NCI-H1048 (cell line): Measurements from ENCODE around the gene TMEM203.
A peak's percentile ranks its signal among the peaks of the same experiment; 100 is the strongest.

Source experiments
- DNase-seq: peaks from one replicate; lab custom pipeline; 2025; lab: John Stamatoyannopoulos, UW

Gene TMEM203

DNA sequence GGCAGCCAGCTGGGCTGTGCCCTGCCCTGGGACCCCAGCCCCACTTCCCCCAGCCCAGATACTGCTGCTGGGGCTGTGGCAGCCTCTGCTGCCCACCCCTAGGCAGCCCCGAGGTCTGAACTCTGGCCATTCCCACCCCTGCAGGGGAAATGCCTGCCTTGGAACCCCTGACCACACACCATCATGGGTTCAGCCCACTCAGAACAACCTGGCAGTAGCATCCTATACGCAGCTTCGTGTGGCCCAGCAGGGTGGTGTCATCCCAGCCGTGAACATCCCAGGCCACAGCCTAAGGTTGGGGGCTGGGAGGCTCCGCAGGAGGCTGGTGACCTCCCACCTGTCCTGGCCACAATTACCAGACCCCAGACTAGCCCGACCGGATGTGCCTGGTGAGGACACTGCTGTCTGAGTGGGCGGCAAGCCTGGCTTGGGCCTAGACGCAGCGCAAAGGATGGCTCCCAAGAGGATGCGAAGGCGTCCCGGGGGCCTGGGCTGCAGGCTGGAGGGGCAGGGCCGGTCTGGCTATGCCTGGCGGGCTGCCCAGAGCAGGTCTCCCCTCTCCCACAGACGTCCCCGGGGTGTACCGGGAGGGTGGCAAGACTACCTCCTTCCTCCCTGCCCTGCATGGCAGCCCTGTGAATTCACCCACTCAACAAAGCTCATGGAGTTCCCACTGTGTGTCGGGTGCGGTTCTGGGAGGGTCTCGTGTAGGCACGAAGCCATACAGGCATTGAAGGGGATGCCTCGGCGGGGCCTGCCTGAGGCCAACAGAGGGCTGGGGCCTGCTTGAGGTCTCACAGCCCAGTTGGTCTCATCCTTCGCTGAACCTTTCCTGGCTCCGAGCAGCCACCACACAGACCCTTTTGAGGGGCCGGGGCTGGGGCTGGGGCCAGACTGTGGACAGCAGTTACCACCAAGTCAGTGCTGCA lies 23.8 kb upstream of the TMEM203 start:
- no peak for DNase-seq

DNA sequence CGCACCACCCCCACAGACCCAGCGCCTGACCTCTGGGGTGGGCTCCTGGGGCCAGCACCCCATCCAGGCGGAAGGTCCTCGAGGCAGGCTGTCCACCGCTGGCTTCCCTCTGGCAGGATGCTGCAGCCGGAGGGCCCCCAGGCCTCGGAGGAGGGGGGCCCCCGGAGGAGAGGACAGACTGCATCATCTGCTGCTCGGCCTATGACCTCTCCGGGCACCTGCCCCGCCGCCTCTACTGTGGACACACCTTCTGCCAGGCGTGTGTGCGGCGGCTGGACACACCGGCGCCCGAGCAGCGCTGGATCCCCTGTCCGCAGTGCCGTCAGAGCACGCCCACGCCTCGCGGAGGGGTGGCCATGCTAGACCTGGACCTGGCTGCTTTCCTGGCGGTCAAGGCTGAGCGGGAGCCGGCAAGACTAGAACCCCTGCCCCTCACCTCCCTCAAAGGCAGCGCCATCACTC lies 23.1 kb upstream of the TMEM203 start:
- no peak for DNase-seq

DNA sequence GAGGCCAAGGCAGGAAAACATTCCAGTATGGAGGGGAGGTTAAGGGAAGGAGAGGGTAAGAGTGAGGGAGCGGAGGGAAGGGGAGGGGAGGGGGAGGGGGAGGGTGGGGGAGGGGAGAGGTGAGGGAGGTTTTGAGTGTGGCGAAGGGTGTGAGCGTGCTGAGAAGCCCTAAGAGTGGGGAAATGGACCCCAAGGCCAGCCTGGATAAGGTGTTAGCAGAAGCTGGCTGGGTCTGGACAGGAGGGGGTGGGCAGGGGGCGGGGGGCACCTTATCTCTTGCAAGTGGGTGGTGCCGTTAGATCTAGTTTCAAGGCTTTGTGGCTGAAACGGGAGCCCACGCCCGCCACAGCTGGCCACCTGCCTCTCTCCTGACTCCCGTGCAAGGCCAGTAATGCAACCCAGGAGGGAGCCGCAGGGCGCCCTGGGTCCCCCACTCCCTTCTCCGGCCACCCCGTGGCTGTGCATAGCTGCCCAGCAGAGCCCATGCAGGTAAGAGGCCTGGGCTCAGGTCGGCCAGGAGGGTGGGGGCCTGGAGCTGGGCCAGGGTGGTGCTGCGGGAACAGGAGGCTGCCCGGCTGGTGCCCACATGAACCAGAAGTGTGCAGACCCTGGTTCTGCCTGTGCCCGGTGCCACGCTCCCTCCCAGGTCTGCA lies 22.5 kb upstream of the TMEM203 start:
- DNase-seq, result no peak

DNA sequence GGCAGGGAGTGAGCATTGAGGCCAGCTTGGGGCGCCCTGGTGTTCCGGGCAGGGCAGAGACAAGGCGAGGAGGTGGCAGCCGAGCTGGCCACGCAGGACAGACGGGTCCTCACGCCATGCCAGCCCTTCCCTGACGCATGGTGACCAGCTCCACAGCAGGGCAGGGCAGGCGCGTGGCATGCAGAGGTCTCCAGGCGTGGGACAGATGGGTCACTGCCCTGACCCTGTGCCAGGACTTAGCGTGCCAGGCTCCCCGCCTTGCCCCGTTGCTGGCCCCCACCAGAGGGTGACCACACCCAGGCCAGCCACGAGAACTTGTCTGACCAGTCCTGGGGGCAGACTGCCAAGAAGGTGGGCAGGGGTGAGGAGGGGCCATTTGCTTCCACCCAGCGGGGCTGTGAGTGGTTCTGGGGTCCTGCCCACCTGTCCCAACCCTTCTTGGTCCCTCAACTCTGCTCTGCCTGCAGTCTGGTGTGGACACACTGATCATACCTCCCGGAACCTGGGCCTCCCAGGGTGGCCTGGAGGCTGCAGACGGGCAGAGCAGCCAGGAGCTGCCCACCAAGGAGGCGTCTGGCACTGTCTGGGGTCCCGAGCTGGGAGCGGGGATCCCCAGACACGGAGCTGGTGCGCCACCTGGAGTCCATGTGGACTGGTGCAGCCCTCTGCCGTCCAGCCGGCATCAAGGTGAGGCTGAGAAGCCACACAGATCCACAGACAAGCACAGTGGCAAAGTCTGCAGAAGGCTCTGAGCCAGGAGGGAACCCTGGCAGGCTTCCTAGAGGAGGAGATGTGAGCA lies 21.8 kb upstream of the TMEM203 start, which contains the start of gene RNF224:
RNF224 (plus strand) TSS at position 449 of the 799 bp plus-strand sequence. CDS start 834 bp downstream, outside the sequence.
- DNase-seq, result no peak

DNA sequence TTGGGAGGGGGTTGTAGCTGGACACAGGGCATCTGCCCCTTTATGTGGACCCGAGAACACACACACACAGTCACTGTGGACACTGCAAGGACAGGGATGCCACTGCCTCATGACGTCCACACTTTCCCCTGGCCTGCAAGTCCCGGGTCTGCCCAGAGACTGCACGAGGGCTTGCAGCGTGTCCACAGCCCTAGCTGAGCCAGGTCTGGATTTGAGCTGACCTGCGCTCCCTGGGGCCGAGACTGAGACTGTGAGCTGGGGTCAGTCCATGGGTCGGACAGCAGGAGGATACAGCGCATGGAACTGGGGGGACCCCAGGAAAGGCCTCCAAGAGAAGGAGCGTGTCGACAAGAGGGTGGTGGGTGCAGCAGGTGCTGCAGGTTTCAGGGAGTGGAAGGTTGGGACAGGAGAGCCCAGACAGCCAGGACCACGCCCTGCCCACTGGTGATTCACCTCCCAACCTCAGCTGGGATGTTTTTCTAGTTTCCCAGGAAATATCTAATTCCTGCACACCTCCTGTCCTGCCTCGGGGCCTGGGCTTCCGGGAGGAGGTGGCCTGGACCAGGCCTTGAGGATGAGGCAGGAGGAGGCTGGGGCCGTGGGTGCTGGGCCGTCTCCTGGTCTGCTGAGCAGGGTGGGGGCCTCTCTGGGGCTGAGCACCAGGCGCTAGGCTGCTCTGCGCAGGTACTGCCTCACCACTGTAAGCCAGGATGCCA lies 21.0 kb upstream of the TMEM203 start:
- DNase-seq, result no peak

DNA sequence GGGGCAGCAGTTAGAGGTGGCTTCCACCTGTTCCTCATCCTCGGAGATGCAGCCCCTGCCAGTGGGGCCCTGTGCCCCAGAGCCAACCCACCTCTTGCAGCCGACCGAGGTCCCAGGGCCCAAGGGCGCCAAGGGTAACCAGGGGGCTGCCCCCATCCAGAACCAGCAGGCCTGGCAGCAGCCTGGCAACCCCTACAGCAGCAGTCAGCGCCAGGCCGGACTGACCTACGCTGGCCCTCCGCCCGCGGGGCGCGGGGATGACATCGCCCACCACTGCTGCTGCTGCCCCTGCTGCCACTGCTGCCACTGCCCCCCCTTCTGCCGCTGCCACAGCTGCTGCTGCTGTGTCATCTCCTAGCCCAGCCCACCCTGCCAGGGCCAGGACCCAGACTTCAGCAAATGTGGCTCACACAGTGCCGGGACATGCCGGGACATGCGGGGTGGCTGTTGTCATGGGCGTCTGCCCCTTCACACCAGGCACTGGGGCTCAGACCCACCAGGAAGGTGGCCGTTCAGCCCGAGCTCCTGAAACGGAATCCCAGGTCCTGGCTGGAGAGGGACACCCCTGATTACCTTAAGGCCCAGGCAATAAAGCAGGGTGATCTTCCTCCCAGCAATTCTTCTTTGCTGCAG lies 20.4 kb upstream of the TMEM203 start:
- no peak for DNase-seq

DNA sequence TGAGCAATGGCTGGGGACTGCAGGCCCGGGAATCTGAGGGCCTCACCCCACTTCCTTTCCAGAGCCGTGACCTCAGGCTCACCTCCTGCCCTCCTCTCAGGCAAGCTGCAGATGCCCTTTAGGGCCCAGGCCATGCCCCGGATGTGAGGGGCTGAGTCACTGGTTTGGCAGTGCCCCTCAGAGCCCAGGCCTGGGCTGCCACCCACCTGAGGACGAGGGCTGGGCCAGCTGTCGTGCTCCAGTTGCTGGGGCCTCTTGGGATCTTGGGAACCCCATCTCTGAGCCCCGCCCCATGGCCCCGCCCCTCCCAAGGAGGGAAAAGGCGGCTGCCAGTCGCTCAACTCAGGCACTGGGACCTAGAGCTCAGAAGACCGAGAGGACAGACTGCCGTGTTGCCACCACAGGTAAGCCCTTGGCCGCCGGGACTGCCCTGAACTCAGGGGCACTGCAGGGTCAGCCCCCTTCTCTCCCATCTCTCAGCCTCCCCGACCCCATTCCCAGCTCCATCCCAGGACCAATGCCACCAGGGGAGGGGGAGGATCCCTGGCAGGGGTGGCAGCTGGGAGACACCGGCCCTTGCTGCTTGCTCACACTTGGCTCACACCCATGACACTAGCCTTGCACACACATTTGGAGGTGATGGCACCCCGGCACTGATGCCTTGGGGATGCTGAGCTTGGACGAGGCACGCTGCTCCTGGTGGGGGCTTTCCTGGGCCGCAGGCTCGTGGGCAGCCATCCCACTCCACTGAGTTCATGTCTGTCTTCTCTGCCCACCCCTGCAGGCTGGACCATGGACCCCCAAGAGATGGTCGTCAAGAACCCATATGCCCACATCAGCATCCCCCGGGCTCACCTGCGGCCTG lies 19.6 kb upstream of the TMEM203 start, which contains the start of gene CYSRT1:
CYSRT1 (plus strand) TSS at position 345 of the 865 bp plus-strand sequence; CDS start at position 793, 448 bp downstream.
- DNase-seq, result no peak

DNA sequence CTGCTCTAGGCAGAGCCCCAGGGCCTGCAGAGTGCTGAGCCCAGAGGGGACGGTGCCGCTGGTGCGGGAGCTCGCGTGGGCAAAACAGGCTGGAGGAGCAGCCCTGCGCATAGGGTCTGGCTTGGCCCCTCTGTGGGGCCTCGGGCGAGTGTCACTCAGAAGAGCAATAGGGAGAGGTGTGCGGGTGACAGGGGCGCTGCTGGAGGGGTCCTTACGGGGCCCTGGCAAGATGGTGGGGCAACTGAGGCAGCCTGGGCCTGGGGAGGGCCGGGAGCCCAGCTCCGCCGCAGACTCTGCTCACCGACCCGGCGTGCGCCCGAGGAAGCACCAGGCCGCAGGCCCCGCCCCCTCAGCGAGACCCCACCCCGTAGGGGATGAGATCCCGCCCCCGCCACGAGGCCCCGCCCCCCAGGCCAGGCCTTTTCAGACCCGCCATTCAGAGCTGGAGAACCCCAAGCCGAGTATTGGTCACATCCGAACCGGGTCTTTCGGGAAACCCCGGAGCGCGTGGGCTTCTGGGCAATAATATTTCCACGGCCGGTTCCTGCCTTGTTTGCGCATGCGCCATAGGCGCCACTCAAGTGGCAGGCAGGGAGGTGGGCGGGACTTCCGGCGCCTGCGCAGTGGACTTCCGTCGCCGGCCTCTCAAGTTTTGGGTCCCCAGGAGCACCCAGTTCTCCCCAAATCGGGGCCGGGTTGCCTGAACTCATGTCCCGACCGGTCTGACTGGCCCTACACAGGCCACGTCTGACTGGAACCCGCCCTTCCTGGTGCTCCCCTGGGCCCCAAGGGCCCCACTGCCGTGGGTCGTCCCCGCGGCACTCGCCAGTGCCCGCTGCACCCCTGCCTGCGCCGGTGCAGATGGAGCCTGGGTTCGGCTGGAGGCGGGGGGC lies 17.9 kb upstream of the TMEM203 start:
- DNase-seq, result peak; percentile 94

DNA sequence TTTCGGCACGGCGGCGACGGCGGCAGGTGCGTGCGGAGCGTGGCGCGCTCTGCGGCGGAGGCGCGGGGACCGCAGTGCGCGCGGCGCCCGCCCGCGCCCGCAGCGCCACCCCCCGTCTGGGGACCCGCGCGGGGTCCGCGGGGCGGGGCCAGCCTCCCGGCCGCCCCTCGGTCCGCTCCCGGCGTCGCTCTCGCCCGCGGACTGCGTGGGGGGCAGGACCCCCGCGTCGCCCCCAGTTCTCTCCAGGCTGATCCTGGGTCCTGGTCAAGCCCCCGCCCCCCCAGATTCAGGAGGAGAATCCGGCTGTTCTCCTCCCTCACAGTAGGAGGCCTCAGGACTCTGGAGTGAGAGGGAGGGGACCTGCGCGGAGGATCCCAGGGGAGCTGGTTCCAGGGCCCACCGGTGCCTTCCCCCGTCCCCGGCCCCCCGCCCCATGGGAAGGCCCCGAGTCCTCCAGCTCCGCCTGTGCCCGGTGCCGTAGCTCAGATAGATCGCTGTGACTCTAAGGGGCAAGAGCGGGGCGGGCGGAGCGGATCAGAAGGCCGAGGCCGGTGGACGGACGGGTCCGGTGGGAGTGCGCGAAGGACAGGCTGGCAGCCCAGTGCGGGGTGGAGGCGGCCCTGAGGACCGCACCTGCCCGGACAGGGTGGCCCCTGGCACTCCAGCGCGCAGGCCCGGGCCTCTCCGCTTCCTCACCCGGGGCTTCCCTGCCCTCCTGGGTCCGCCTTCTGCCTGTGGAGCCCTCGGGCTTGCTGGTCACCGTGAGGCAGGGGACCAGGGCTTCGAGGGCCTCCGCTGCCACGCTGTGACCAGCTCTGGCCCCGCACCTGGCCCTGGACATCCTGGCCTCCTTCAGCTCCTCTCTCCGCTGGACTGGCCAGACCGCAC lies 17.0 kb upstream of the TMEM203 start, which contains the start of gene RNF208:
RNF208 (minus strand) TSS at position 51 of the 888 bp plus-strand sequence. CDS start 1,028 bp downstream, outside the sequence.
- no peak for DNase-seq

DNA sequence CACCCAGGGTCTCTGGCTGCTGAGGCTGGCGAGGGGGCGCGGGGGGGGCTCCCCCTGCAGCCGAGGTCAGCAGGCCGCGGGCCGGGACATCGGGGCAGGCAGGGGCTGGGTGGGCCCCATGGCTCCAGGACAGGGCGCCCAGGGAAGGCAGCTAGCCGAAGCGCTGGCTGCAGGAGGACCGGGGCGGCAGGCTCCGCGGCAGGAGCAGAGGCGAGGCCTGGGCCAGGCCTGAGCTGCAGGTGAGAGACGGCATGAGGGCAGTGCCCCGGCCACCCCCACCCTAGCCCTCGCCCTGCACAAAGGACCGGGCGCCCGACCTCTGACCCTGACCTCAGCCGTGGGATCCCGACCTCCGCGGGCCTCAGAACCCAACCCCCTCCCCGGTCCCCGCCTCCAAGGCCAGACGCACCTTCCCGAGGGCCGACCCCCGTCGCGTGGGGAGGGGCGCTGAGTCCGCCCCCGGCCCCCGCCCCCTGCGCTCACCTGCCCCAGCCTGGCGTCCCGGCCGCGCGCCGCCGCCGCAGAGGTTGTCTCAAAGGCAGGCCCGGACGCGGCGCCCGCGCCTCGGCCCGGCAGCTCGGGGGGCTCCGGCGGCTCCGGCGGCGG lies 16.2 kb upstream of the TMEM203 start:
- no peak for DNase-seq

DNA sequence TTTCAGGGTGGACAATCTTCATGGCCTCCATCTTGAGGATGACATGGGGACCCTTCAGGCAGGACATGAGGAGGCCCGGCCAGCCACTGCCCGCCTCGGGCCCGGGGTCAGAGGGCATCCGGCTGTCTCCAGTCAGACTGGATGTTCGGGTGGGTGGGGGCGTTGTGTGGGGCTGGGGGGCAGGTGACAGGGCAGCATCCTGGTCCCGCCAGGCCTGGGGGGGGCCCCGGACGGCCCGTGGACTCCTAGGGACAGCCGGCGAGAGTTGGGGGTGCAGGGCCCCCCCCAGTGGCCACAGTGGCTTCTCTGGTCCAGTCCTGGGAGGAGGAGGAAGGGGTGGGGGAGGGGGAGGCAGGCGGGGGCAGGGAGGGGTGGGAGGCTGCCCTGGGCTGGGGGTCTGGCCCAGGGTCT lies 15.7 kb upstream of the TMEM203 start:
- no peak for DNase-seq

DNA sequence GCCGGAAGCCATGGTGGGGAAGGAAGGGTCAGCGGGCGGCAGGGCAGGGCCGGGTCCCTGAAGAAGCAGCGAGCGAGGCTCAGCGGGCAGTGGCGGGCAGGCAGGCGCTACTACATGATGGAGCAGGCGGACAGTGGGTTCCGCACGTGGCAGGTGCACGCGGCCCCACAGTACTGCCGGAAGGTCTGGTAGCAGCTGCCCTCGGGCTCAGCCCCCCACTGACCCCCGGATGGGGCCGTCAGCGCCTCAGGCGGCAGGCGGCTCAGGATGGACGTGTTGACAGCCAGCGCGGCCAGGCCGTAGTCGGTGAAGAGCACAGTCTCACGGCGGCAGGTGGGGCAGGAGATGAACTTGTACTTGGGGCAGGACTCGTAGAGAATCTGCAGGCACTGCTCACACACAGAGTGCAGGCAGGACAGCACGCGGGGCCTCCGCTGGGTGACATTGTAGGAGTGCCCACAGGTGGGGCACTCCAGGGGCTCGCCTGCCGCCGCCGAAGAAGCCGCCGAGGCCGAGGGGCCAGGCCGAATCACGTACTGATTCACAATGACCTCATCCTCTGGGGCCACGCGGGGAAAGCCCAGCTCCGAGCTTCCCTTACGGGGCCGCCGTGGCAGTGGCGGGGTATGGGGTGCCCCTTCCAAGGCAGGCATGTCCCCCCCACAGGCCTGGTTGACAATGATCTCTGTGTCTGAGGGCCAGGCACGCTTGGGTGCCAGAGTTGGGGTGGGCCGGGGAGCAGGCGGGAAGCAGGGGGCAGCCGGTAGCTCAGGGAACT lies 15.1 kb upstream of the TMEM203 start:
- no peak for DNase-seq

DNA sequence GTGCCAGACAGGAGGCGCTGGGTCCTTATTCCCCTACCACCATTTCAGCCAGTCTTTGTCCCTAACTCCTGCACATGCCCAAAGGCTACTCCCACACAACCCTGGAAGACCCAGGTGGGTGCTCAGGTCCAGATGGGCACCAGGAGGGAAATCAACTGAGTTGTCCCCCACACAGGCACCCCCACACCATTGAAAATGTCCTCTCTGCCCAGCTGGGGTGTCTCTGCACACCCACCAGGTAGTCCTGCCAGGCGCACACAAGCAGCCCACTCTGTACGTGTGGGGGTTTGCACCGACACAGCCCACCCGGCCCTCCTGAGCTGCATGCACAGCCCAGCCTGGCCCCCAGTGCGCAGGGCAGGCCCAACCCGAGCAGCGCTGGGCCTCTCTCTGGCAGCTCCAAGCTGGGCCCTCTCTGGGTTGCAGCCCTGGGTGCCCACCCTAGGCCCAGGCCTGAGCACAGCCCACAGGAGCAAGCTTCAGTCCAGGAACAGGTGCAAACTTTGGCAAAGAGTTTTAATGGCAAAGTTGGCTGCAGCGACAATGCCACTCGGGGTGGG lies 14.4 kb upstream of the TMEM203 start:
- no peak for DNase-seq

DNA sequence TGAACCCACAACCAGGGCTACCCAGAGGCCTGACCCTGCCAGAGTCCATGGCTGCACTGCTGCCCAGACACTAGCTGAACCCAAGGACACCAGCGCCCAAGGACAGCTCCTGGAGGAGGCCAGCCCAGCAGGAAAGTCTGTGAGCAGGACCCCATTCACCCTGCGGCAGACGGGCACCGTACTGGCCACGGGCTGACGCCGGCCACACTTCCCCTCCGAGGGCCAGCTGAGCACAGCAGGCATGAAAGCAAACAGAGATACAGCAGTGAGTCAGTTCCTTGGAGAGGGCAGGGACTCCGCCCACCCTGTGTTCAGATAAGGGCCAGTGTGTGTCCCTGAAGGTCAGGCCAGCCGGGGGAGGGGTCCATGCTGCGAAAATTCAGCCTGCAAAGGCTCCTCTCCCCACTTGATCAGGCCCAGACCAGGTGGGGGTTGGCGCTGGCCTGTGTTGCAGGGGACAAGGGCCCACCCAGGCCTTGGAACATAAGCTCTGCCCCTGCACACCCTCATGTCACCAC lies 13.4 kb upstream of the TMEM203 start:
- DNase-seq, result no peak

DNA sequence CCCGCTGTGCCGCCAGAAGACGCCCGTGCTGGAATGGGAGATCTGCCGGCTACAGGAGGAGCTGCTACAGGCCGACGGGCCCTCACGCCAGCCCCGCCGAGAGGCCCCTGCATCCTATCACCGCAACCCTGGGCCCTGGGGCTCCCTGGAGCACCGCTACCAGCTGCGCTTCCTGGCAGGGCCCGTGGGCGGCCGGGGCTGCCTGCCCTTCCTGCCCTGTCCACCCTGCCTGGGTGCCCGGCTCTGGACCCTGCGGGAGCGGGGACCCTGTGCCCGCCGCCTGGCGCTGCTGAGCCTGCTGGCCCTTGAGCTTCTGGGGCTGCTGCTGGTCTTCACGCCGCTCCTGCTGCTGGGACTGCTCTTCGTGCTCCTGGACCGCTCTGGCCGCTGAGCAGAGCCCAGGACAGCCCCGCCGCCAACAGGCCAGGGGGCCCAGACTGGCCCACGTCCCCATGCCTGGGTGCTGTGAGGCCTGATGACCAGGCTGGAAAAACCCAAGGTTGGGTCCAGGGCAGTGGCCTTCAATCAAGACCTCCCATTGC lies 12.8 kb upstream of the TMEM203 start:
- DNase-seq, result no peak
